ENCODE data around the gene ACOXL.

Gene ACOXL

GRCh38 chr2:111148925-111149324 is 416.6 kb downstream of the ACOXL start:
- no peak for DNase-seq

- DNase-seq, result no peak
These were observed 417.6 kb downstream of the ACOXL start for GRCh38 chr2:111149882-111150455.

- no peak for DNase-seq
These were observed 422.4 kb downstream of the ACOXL start for GRCh38 chr2:111154758-111155157.

- no peak for DNase-seq
These were observed 423.2 kb downstream of the ACOXL start for GRCh38 chr2:111155610-111156009.

GRCh38 chr2:111156529-111156928 is 424.2 kb downstream of the ACOXL start:
- DNase-seq, result no peak

- DNase-seq, result peak; percentile 58
These were observed 424.8 kb downstream of the ACOXL start for GRCh38 chr2:111157071-111157661.

- peak; percentile 9 for DNase-seq
These were observed 425.4 kb downstream of the ACOXL start for GRCh38 chr2:111157798-111158197.

GRCh38 chr2:111159641-111160040 is 427.3 kb downstream of the ACOXL start:
- DNase-seq, result no peak

- DNase-seq, result no peak
These were observed 428.4 kb downstream of the ACOXL start for GRCh38 chr2:111160758-111161157.

GRCh38 chr2:111161971-111162370 is 429.6 kb downstream of the ACOXL start:
- peak; percentile 57 for DNase-seq

GRCh38 chr2:111162718-111163331 is 430.5 kb downstream of the ACOXL start:
- no peak for DNase-seq

GRCh38 chr2:111164078-111164477 is 431.7 kb downstream of the ACOXL start:
- no peak for DNase-seq

- no peak for DNase-seq
These were observed 432.7 kb downstream of the ACOXL start for GRCh38 chr2:111165084-111165483.

- no peak for DNase-seq
These were observed 433.7 kb downstream of the ACOXL start for GRCh38 chr2:111166115-111166514.

- DNase-seq, result no peak
These were observed 434.9 kb downstream of the ACOXL start for GRCh38 chr2:111167076-111167862.

GRCh38 chr2:111167863-111168162 is 435.4 kb downstream of the ACOXL start:
- no peak for DNase-seq
